ENCODE measurements around the gene SLC8A3.

DNA sequence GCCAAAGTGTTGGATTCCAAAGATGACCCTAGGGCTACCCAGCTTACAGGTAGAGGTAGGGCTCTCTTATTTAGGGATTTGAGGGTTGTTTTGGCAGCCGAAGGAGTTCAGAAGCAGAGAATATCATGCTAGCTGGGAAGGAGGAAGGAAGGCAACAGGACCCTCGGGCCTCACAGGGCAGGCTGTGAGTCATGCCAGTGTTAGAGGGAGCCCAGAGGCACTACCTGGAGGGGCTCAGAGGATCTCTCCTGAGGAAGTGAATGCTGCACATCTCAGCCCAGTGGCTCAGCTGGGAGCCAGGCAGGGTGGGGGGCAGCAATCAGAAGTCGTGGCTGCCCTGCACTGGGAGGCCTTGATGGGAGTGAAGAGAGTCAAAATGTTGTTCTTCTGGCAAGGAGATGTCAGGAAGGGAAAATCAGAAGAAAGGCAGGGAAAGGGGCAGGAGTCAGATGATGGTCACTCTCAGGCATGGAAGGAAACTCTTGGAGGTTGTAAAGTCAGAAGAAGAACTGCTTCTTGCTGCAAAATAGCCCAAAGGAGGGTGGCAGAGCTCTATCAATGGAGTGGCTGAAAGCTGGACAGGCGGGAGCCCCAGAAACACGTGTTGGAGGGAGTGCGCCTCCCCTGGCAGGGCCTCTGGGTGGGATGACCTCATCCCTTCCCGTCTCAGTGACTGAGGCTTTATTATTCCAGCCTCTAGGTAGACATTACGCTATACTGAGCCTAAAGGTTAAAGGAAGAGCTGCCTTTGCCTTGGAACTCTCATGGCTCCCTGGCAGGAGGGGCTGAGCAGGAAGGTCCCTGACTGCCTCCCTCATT is 168.2 kb downstream of the SLC8A3 start:
- TF ChIP-seq, protein P1, sequence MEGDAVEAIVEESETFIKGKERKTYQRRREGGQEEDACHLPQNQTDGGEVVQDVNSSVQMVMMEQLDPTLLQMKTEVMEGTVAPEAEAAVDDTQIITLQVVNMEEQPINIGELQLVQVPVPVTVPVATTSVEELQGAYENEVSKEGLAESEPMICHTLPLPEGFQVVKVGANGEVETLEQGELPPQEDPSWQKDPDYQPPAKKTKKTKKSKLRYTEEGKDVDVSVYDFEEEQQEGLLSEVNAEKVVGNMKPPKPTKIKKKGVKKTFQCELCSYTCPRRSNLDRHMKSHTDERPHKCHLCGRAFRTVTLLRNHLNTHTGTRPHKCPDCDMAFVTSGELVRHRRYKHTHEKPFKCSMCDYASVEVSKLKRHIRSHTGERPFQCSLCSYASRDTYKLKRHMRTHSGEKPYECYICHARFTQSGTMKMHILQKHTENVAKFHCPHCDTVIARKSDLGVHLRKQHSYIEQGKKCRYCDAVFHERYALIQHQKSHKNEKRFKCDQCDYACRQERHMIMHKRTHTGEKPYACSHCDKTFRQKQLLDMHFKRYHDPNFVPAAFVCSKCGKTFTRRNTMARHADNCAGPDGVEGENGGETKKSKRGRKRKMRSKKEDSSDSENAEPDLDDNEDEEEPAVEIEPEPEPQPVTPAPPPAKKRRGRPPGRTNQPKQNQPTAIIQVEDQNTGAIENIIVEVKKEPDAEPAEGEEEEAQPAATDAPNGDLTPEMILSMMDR (IDR thresholded peaks at IDR 0.05; ENCODE audit: low read depth, low read length) = no peak
- TF ChIP-seq EZH2phosphoT487 (IDR thresholded peaks at IDR 0.05; ENCODE audit: low read depth) = no peak
